NCI-H446 (cell line): ENCODE results near the gene ANKRD65.

Experiments used
- DNase-seq, 2 experiments: peaks; one replicate each; lab custom pipeline; 2025; lab: John Stamatoyannopoulos, UW

The ANKRD65 gene

GRCh38 chr1:1441002-1441888 is 20.2 kb upstream of the ANKRD65 start:
- DNase-seq, result peak in 1 of 2 experiments; percentile 60

GRCh38 chr1:1440262-1441001 is 19.4 kb upstream of the ANKRD65 start:
- DNase-seq, result no peak

- no peak for DNase-seq
Observed at GRCh38 chr1:1439546-1440261, 18.6 kb upstream of the ANKRD65 start.

- no peak for DNase-seq
Observed at GRCh38 chr1:1438531-1439381, 17.7 kb upstream of the ANKRD65 start.

GRCh38 chr1:1437904-1438376 is 16.9 kb upstream of the ANKRD65 start:
- no peak for DNase-seq

- DNase-seq, result no peak
Observed at GRCh38 chr1:1437033-1437903, 16.2 kb upstream of the ANKRD65 start.

- DNase-seq, result no peak
Observed at GRCh38 chr1:1436630-1437032, 15.6 kb upstream of the ANKRD65 start.

- no peak for DNase-seq
Observed at GRCh38 chr1:1435911-1436629, 15.0 kb upstream of the ANKRD65 start.

- peak; percentile 17 to 89 for DNase-seq
Observed at GRCh38 chr1:1435106-1435903, 14.2 kb upstream of the ANKRD65 start, which contains the start of gene VWA1. Gene VWA1 (plus strand): TSS chr1:1435690. CDS start chr1:1435749, 59 bp downstream.

- DNase-seq, result no peak
Observed at GRCh38 chr1:1434824-1435105, 13.7 kb upstream of the ANKRD65 start.

- peak in 1 of 2 experiments; percentile 52 for DNase-seq
Observed at GRCh38 chr1:1434131-1434823, 13.2 kb upstream of the ANKRD65 start.

- DNase-seq, result peak in 1 of 2 experiments; percentile 49
Observed at GRCh38 chr1:1433804-1434130, 12.7 kb upstream of the ANKRD65 start.

- DNase-seq, result peak in 1 of 2 experiments; percentile 51
Observed at GRCh38 chr1:1432951-1433803, 12.1 kb upstream of the ANKRD65 start.

GRCh38 chr1:1432274-1432950 is 11.3 kb upstream of the ANKRD65 start:
- DNase-seq, result no peak

GRCh38 chr1:1431845-1432273 is 10.8 kb upstream of the ANKRD65 start:
- no peak for DNase-seq

GRCh38 chr1:1430992-1431844 is 10.1 kb upstream of the ANKRD65 start:
- DNase-seq, result no peak
